Sigmoid colon (tissue), 7 donors: ENCODE results near the gene BMPER. TPM values are rescaled to one million over a fixed set of nuclear protein-coding genes. Genes with fewer than 3 reads are reported as not detected.

ENCODE experiments used
- DNase-seq: peaks from one replicate; pipeline ENCODE4 v3.0.0-alpha.2; 2019
- H3K27ac ChIP-seq, 4 donors: fragments of 200-600 bp; sonication (generic); one replicate each; pipeline ENCODE4 v1.5.1; 2016 to 2019; ENCODE audit warnings: mild to moderate bottlenecking in 1 of 4
- H3K27me3 ChIP-seq, 3 donors: fragments of 200-600 bp; sonication (generic); one replicate each; pipeline ENCODE4 v1.5.1; 2019; ENCODE audit warnings: mild to moderate bottlenecking in 1 of 3
- H3K36me3 ChIP-seq, 4 donors: fragments of 200-600 bp; sonication (generic); one replicate each; pipeline ENCODE4 v1.5.1; 2016 to 2019
- H3K4me1 ChIP-seq, 4 donors: fragments of 200-600 bp; sonication (generic); one replicate each; pipeline ENCODE4 v1.5.1; 2017 to 2019
- H3K4me3 ChIP-seq, 4 donors: fragments of 200-600 bp; sonication (generic); one replicate each; pipeline ENCODE4 v1.5.1; 2017 to 2019; ENCODE audit warnings: mild to moderate bottlenecking in 2 of 4, moderate library complexity in 1 of 4
- H3K9me3 ChIP-seq, 4 donors: fragments of 200-600 bp in 3 of 4; sonication (generic) in 3 of 4; one replicate each; pipeline versions ENCODE4 v1.5.1 to v1.6.1; 2013 to 2019
- CTCF ChIP-seq, 4 experiments: fragments of 450-650 bp in 3 of 4; fragments of 200-600 bp in 1 of 4; IDR thresholded peaks; one replicate each; pipeline ENCODE4 v1.5.1; 2016 to 2019; ENCODE audit warnings: antibody characterized with exemption in 4 of 4, mild to moderate bottlenecking in 3 of 4, moderate library complexity in 2 of 4
- EP300 ChIP-seq, 4 donors: sonication (generic); formaldehyde crosslinking; IDR thresholded peaks; one replicate each; pipeline ENCODE4 v1.6.1; 2017; ENCODE audit warnings: antibody characterized with exemption in 4 of 4
- POLR2A ChIP-seq, 2 donors: fragments of 450-650 bp; IDR thresholded peaks; one replicate each; pipeline ENCODE4 v1.6.1; 2016; ENCODE audit warnings: antibody characterized with exemption in 2 of 2, mild to moderate bottlenecking in 2 of 2, moderate library complexity in 2 of 2
- POLR2AphosphoS5 ChIP-seq, 4 donors: sonication (generic); formaldehyde crosslinking; IDR thresholded peaks; one replicate each; pipeline ENCODE4 v1.6.1; 2017; ENCODE audit warnings: antibody characterized with exemption in 4 of 4
- WGBS, 2 donors: extraction: QIAGEN DNeasy Blood & Tissue Kit; methylation state at CpG; one replicate each; pipeline ENCODE4 v1.1.7; 2013; 5-methylcytosine and 5-hydroxymethylcytosine counted together
- intact Hi-C: fragments of 100-400 bp; cut with DNase I; formaldehyde crosslinking; loops from one replicate; pipeline ENCODE4 v1.15.1; 2023
- polyA plus RNA-seq, 3 donors: library from polyadenylated mRNA; stranded (reverse); fragments of 200-250 nt; gene quantifications; one replicate each; pipeline ENCODE4 v1.2.3, GENCODE V29; 2013
- total RNA-seq, 4 donors: library from RNA; depleted of rRNA; stranded (reverse); fragments of >200 nt; gene quantifications; one replicate each; pipeline ENCODE4 v1.1.0, GENCODE V29; 2016
- donor health status: healthy with polysubstance abuse.
- donor health status: Bipolar disorder and iron deficiency.
- donor health status: healthy.

The BMPER gene
- total and polyA plus RNA-seq, 7 donors: 0.51 to 3.1 (median 1.6) TPM; not detected in 1

GRCh38 chr7:34198231-34198641 is 292.9 kb downstream of the BMPER start:
- Histone ChIP-seq H3K9me3 (peaks cover 0 to 3% (median 0%) of the 10 kb centered on the region in 4 donors), H3K27me3 (no peaks in the 10 kb centered on the region), H3K4me3 (no peak overlapping the region), H3K27ac (no peak overlapping the region), H3K36me3 (no peaks in the 10 kb centered on the region), H3K4me1 (no peaks in the 10 kb centered on the region)
- intact Hi-C loops: no loop called here
- TF ChIP-seq POLR2AphosphoS5 (IDR thresholded peaks at IDR 0.05) (no peak), POLR2A (IDR thresholded peaks at IDR 0.05) (no peak), CTCF (IDR thresholded peaks at IDR 0.05) (no peak), EP300 (IDR thresholded peaks at IDR 0.05) (no peak)
- 84 to 86% methylated on average over 1 of the region's 1 CpG for WGBS, 2 donors
- no peak for DNase-seq
